B cell (primary cell): ENCODE data around the gene NR6A1.

Source experiments
- CTCF ChIP-seq: fragments of 200-600 bp; IDR thresholded peaks from one replicate; pipeline ENCODE4 v1.8.0; 2022; ENCODE audit warnings: antibody characterized with exemption, mild to moderate bottlenecking
- EZH2 ChIP-seq: IDR thresholded peaks from 2 replicates; pipeline ENCODE4 v1.6.1; 2012; ENCODE audit warnings: borderline replicate concordance, low read depth, mild to moderate bottlenecking, moderate library complexity, low read length; ENCODE audit not compliant: insufficient read depth, poor library complexity, severe bottlenecking

- TF ChIP-seq CTCF (no peak), EZH2 (no peak)
These were observed 264.7 kb downstream of the NR6A1 start for GRCh38 chr9:124506433-124506832.
